Liver (tissue), 9 donors: Measurements from ENCODE around the gene SCARF1. TPM values are rescaled to one million over a fixed set of nuclear protein-coding genes. Genes with fewer than 3 reads are reported as not detected.

Experiments
- DNase-seq: peaks from one replicate; pipeline ENCODE4 v3.0.0-alpha.2; 2017; ENCODE audit warnings: low spot score
- H3K27ac ChIP-seq, 2 donors: one replicate each; pipeline ENCODE4 v1.7.0; 2013; ENCODE audit warnings: inconsistent platforms in 2 of 2, low read length in 2 of 2, control low read depth in 1 of 2, low read depth in 1 of 2, mild to moderate bottlenecking in 1 of 2
- H3K27me3 ChIP-seq, 4 donors: one replicate each; pipeline versions ENCODE4 v1.6.1 to v1.7.0; 2013; ENCODE audit warnings: low read length in 3 of 4, inconsistent platforms in 1 of 4, mild to moderate bottlenecking in 1 of 4, moderate library complexity in 1 of 4; ENCODE audit not compliant: control insufficient read depth in 4 of 4, insufficient read depth in 4 of 4
- H3K36me3 ChIP-seq, 4 donors: one replicate each; pipeline versions ENCODE4 v1.6.1 to v1.7.0; 2013; ENCODE audit warnings: low read length in 3 of 4, mild to moderate bottlenecking in 3 of 4, low read depth in 1 of 4, moderate library complexity in 1 of 4; ENCODE audit not compliant: control insufficient read depth in 4 of 4, insufficient read depth in 3 of 4
- H3K4me1 ChIP-seq, 4 donors: one replicate each; pipeline versions ENCODE4 v1.6.1 to v1.7.0; 2013; ENCODE audit warnings: low read length in 3 of 4, mild to moderate bottlenecking in 3 of 4, moderate library complexity in 1 of 4; ENCODE audit not compliant: control insufficient read depth in 4 of 4, insufficient read depth in 4 of 4
- H3K4me3 ChIP-seq, 3 donors: one replicate each; pipeline versions ENCODE4 v1.6.1 to v1.7.0; 2013; ENCODE audit warnings: low read length in 3 of 3, control low read depth in 1 of 3, low read depth in 1 of 3, mild to moderate bottlenecking in 1 of 3
- H3K9ac ChIP-seq, 2 donors: one replicate each; pipeline ENCODE4 v1.7.0; 2013; ENCODE audit warnings: low read length in 2 of 2, mild to moderate bottlenecking in 2 of 2, moderate library complexity in 2 of 2, control low read depth in 1 of 2, low read depth in 1 of 2
- H3K9me3 ChIP-seq, 4 donors: one replicate each; pipeline versions ENCODE4 v1.6.1 to v1.7.0; 2013; ENCODE audit warnings: low read length in 3 of 4; ENCODE audit not compliant: control insufficient read depth in 4 of 4
- CTCF ChIP-seq: fragments of 150-350 bp; IDR thresholded peaks from 2 replicates; pipeline ENCODE4 v1.5.1; 2017; ENCODE audit warnings: improper control_type of control experiment, low read depth, low read length; ENCODE audit not compliant: missing input control
- EGR1 ChIP-seq, 2 donors: IDR thresholded peaks; 2 replicates each; pipeline ENCODE4 v1.6.1; 2016 to 2018; ENCODE audit warnings: antibody characterized with exemption in 2 of 2, low read depth in 2 of 2
- FOXA1 ChIP-seq: IDR thresholded peaks from 2 replicates; pipeline ENCODE4 v1.6.1; 2016; ENCODE audit warnings: antibody characterized with exemption
- GABPA ChIP-seq, 2 donors: IDR thresholded peaks in 1 of 2; conservative IDR thresholded peaks in 1 of 2; 2 replicates each; pipeline ENCODE4 v1.6.1; 2016; ENCODE audit warnings: antibody characterized with exemption in 2 of 2, mild to moderate bottlenecking in 1 of 2, moderate library complexity in 1 of 2
- HNF4A ChIP-seq, 2 donors: conservative IDR thresholded peaks; 2 replicates each; pipeline ENCODE4 v1.6.1; 2016; ENCODE audit warnings: antibody characterized with exemption in 2 of 2, mild to moderate bottlenecking in 2 of 2
- HNF4G ChIP-seq: IDR thresholded peaks from 2 replicates; pipeline ENCODE4 v1.6.1; 2016; ENCODE audit warnings: antibody characterized with exemption
- JUND ChIP-seq, 2 donors: IDR thresholded peaks; 2 replicates each; pipeline ENCODE4 v1.6.1; 2016; ENCODE audit warnings: antibody characterized with exemption in 2 of 2
- MAX ChIP-seq: IDR thresholded peaks from 2 replicates; pipeline ENCODE4 v1.6.1; 2016; ENCODE audit warnings: antibody characterized with exemption
- NR2F2 ChIP-seq: IDR thresholded peaks from 2 replicates; pipeline ENCODE4 v1.6.1; 2016; ENCODE audit warnings: antibody characterized with exemption
- RAD21 ChIP-seq, 2 donors: IDR thresholded peaks; 2 replicates each; pipeline ENCODE4 v1.6.1; 2016; ENCODE audit warnings: antibody characterized with exemption in 2 of 2, mild to moderate bottlenecking in 2 of 2
- REST ChIP-seq: IDR thresholded peaks from 2 replicates; pipeline ENCODE4 v1.6.1; 2016; ENCODE audit warnings: antibody characterized with exemption, mild to moderate bottlenecking
- RXRA ChIP-seq, 2 donors: IDR thresholded peaks; 2 replicates each; pipeline ENCODE4 v1.6.1; 2017 to 2018; ENCODE audit warnings: antibody characterized with exemption in 2 of 2, mild to moderate bottlenecking in 1 of 2
- TAF1 ChIP-seq: conservative IDR thresholded peaks from 2 replicates; pipeline ENCODE4 v1.6.1; 2016; ENCODE audit warnings: antibody characterized with exemption, mild to moderate bottlenecking
- YY1 ChIP-seq: IDR thresholded peaks from 2 replicates; pipeline ENCODE4 v1.6.1; 2016; ENCODE audit warnings: antibody characterized with exemption, mild to moderate bottlenecking
- ZBTB33 ChIP-seq: IDR thresholded peaks from 2 replicates; pipeline ENCODE4 v1.6.1; 2016; ENCODE audit warnings: antibody characterized with exemption
- WGBS: extraction: QIAGEN DNeasy Blood & Tissue Kit; methylation state at CpG from one replicate; pipeline ENCODE4 v1.1.7; 2013; 5-methylcytosine and 5-hydroxymethylcytosine counted together
- polyA plus RNA-seq, 2 donors: library from polyadenylated mRNA; stranded (reverse) in 1 of 2; unstranded in 1 of 2; fragments of 200-250 nt in 1 of 2; fragments of >200 nt in 1 of 2; fragmentation: Nextera tagmentation in 1 of 2; extraction: Ambion mirVana in 1 of 2; gene quantifications; one replicate each; pipeline versions ENCODE4 v1.2.1 to v1.2.3, GENCODE V29; 2013 to 2015
- total RNA-seq, 2 donors: library from RNA; depleted of rRNA; stranded (reverse); fragments of >200 nt; gene quantifications; one replicate each; pipeline ENCODE4 v1.2.3, GENCODE V29; 2014
- donor health status: healthy.
- donor health status: healthy.
- donor health status: healthy.
- donor health status: healthy.
- donor health status: healthy.

Gene SCARF1
- total and polyA plus RNA-seq, 4 donors = 1.3 to 11.9 (median 8.4) TPM

- no peak overlapping the region for H3K4me3 ChIP-seq
- 87% methylated on average over 10 of the region's 10 CpGs for WGBS
- H3K4me1 ChIP-seq = no peaks in the 10 kb centered on the region
Measured at GRCh38 chr17:1635675-1636465, 9.7 kb downstream of the SCARF1 start.

More at GRCh38 chr17:1635675-1636465, 9.7 kb downstream of the SCARF1 start:
- Histone ChIP-seq H3K36me3 (peaks cover 6 to 20% (median 13%) of the 10 kb centered on the region in 4 donors), H3K9ac (no peak overlapping the region), H3K9me3 (no peaks in the 10 kb centered on the region), H3K27me3 (no peaks in the 10 kb centered on the region), H3K27ac (no peak overlapping the region)
- DNase-seq = no peak
- TF ChIP-seq YY1 (no peak), EGR1 (IDR thresholded peaks at IDR 0.05; ENCODE audit: low read depth in 2 of 2) (no peak), CTCF (no peak), RAD21 (IDR thresholded peaks at IDR 0.05) (no peak), HNF4G (no peak), FOXA1 (no peak), MAX (no peak), RXRA (IDR thresholded peaks at IDR 0.05) (no peak), REST (no peak), HNF4A (conservative IDR thresholded peaks at IDR 0.05) (no peak), GABPA (IDR thresholded peaks at IDR 0.05 in 1 of 2, conservative IDR thresholded peaks at IDR 0.05 in 1 of 2) (no peak), TAF1 (no peak), ZBTB33 (no peak), NR2F2 (no peak), JUND (IDR thresholded peaks at IDR 0.05) (no peak)
